Regular cardiac myocyte (primary cell): ENCODE measurements around the gene SNTB2. TPM values are rescaled to one million over a fixed set of nuclear protein-coding genes. Genes with fewer than 3 reads are reported as not detected.

Source experiments
- total RNA-seq: library from RNA; depleted of rRNA; stranded (reverse); fragments of >200 nt; gene quantifications from 2 replicates; pipeline ENCODE4 v1.2.3, GENCODE V29; 2014

The SNTB2 gene
- total RNA-seq, result 27.9 and 35.3 TPM in 2 replicates

DNA sequence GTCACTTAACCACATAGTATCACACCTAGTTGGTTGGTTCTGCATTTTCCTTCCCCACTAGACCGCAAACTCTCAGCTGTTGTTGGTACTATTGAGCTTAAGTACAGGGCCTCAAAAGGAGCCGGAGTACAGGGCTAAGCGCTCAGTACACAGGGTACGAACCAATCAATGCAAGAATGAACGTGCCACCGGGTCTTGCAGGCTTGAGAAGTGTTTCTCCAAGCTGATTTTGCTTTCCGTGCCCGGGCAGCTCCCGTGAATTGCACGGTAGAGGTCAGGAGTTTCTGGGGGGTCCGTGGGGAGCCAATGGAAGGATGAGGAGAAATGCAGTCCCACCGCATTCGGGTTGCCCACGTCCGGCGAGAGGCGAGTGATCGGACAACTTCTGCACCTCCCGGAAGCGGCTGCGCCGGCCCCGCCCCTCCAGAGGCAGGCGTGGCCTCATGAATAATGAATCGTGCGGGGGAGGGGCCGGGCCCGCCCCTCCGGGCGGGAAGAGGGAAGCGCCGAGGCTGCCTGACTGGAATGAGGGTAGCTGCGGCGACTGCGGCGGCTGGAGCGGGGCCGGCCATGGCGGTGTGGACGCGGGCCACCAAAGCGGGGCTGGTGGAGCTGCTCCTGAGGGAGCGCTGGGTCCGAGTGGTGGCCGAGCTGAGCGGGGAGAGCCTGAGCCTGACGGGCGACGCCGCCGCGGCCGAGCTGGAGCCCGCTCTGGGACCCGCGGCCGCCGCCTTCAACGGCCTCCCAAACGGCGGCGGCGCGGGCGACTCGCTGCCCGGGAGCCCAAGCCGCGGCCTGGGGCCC, at the start of gene SNTB2:
TSS of gene SNTB2 (plus strand) at position 523 of the 804 bp plus-strand sequence. CDS start at position 526, 3 bp downstream.

DNA sequence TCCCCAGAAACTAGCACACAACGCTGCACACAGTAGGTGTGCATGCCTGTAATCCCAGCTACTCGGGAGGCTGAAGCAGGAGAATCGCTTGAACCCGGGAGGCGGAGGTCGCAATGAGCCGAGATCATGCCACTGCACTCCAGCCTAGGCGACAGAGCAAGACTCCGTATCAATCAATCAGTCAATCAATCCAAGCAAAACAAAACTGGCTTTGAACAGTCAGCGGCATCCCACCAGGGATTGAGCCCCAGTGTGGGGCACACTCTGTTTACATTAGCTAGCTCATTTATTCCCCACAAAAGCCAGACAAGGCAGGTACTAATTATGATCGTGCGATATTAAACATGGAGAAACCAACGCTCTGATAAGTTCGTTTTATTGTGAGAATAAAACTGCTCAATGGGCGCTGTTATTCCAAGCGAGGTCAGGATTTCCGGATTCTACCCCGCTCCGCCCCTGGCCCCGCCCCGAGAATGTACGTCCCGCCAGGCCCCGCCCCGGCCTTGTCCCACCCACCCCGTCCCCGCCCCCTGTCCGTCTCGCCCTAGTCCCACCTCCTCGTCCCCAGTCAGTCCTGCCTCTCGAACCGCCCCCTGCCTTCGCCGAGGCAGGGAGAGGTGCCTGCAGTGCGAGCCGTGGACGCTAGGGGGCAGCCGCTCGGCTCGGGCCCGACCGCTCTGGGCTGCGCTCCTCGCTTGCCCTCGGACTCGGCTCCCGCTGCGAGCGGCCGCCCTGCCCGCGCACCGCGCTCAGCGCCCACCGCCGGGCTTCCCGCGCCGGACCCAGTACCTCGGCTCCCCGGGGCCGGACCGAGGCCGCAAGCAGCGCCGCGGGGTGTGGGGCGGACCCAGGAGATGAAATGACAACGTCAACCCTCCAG, 123.9 kb downstream of the SNTB2 start, which contains the start of gene VPS4A:
TSS of gene VPS4A (plus strand) at position 698 of the 880 bp plus-strand sequence. CDS start at position 860, 162 bp downstream.

DNA sequence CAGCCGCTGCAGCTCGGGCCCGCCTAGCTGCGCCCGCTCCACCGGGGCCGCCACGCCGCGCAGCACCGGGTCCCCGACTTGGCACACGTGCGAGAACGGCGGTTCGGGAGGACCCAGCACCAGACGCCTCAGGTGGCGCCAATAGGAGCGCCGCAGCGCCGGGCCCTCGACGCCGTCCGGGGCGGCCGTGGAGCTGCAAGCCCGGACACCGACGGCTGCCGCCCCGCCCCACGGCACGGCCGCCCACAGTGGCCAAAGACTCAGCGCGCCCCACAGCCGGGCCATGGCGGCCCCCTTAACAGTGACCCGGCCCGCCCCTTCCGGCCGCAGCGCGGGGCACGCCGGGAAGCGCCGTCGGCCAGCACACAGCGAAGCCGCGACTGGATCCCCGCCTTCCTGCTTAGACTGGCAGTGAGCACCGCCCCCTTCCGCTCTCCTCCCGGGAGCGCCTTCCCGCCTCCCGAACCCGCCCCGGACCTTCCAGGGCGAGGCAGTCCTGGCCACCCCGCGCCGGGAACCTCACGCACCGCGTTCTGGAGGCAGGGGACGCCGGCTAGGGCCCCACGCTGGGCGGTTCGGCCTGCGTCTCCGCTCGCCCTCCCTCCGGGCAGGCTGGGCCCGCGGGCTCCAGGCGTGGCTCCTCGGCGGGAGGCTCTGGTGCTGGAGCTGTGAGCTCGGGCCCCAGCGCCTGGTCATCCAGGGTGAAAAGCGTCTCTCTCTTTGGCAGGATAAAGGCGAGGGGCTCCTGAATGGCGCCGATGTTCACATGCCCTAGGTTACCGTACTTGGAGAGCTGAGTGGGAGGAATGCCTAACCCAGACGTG, 143.5 kb downstream of the SNTB2 start, which contains the start of gene PDF:
TSS of gene PDF (minus strand) at position 303 of the 824 bp plus-strand sequence. CDS start at position 285, 18 bp downstream.

DNA sequence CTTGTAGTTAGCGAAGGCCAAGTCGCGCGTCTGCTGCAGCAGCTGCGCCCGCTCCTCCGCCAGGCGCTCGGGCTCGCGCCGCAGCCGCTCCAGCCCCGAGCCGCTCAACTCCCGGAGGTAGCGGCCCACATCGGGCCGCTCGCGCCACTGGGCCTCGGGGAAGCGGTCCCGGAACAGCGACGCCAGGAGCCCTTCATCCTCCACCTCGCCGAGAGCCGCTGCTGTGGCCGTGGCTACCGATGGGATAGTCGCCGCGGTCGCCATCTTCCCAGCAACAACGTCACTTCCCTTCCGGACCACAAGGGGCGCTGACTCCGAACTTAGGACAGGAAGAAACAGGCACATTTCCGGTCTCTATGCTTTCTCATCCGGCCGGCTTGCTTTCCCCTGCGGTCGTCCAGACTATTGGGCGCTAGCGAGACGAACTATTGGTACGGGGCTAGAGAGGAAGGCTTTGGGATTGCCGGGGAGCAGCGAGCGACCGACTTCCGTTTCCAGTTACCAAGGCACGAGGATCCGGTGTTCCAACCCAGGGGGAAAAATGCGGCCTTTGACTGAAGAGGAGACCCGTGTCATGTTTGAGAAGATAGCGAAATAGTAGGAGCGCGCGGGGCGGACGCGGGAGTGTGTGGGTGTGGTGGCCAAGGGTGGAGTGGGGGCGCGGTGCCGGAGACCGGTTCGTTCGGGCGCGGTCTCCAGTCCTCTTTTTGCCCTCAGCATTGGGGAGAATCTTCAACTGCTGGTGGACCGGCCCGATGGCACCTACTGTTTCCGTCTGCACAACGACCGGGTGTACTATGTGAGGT, 152.5 kb downstream of the SNTB2 start, which contains the start of the genes COG8 and NIP7:
TSS of gene COG8 (minus strand) at position 276 of the 806 bp plus-strand sequence. CDS start at position 264, 12 bp downstream.
TSS of gene NIP7 (plus strand) at position 484 of the 806 bp plus-strand sequence. CDS start at position 542, 58 bp downstream.

DNA sequence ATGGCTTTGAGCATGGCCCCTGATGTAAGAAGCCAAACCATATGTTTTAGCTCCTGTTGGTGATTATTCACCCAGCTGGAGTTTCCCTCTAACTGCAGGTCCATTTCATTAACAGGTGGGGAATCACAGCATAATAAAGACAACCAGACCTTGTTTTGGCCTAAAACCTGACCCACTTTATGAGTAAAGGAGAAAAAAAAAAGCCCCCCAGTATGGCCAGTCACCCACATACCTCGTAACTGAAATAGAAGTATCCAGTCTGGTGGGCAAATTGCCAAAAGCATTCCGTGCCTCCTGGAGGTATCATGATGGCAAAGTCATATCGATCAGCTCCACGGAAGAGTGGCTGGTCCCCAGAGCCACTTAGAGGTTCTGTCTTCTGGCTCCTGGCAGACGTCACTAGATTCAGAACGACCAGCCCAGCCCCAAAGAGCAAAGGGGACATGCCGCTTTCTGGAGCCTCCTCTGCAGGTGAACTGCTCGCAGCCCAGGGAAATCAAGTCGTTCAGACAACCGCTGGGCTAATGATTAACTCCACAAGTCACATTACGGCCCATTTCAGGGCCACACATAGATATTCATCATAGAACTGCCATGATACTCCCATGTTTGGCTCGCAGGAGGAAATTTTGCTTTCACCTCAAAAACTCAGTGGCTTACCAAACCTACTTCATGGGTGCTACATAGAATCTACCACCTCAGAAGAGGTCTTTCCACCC, 164.5 kb downstream of the SNTB2 start, which contains the start of gene TMED6:
TSS of gene TMED6 (minus strand) at position 478 of the 719 bp plus-strand sequence. CDS start at position 445, 33 bp downstream.

Other genes starting within 250 kb of the SNTB2 start
- 2.7 and 5.6 TPM in 2 replicates for gene HAS3, start 81.5 kb upstream of the SNTB2 start, total RNA-seq
- gene CHTF8, start 54.6 kb upstream of the SNTB2 start, total RNA-seq, result 42.3 and 46.8 TPM in 2 replicates
- 15.2 and 33.4 TPM in 2 replicates for gene UTP4, start 54.5 kb upstream of the SNTB2 start, total RNA-seq
- 26.8 and 55.6 TPM in 2 replicates for gene VPS4A, start 124.2 kb downstream of the SNTB2 start, total RNA-seq
- gene PDF, start 143.4 kb downstream of the SNTB2 start, total RNA-seq, result 6.2 and 15.7 TPM in 2 replicates
- gene COG8, start 152.4 kb downstream of the SNTB2 start, total RNA-seq, result 45.6 and 48.8 TPM in 2 replicates
- gene NIP7, start 152.6 kb downstream of the SNTB2 start, total RNA-seq, result 17.5 and 40.5 TPM in 2 replicates
- gene TMED6, start 164.6 kb downstream of the SNTB2 start, total RNA-seq, result not detected in 2 replicates
- 12.4 and 15.7 TPM in 2 replicates for gene TERF2, start 198.8 kb downstream of the SNTB2 start, total RNA-seq
- gene CYB5B, start 237.5 kb downstream of the SNTB2 start, total RNA-seq, result 56.4 and 79.6 TPM in 2 replicates